Neural cell (in vitro differentiated cells): ENCODE data around the gene OR6C68. TPM values are rescaled to one million over a fixed set of nuclear protein-coding genes. Genes with fewer than 3 reads are reported as not detected.

Experiments
- H2AFZ ChIP-seq: fragments of 200-600, 300-800 bp; sonication (generic), shearing (Covaris generic); 2 replicates; pipeline ENCODE4 v1.6.0; 2014; ENCODE audit warnings: low read depth, mild to moderate bottlenecking, antibody characterized with exemption, low read length, moderate library complexity
- H3F3A ChIP-seq: fragments of 200-600 bp; shearing (Covaris generic); 2 replicates; pipeline ENCODE4 v1.6.1; 2016; ENCODE audit warnings: mild to moderate bottlenecking, moderate library complexity, mixed read lengths, antibody characterized with exemption, low read length; ENCODE audit not compliant: insufficient read depth, poor library complexity, severe bottlenecking
- H3K27ac ChIP-seq: fragments of 200-600, 300-800 bp; sonication (generic), shearing (Covaris generic); 2 replicates; pipeline ENCODE4 v1.5.1; 2014; ENCODE audit warnings: mild to moderate bottlenecking, low read length, moderate library complexity
- H3K27me3 ChIP-seq: fragments of 300-800, 200-600 bp; sonication (generic), shearing (Covaris generic); 2 replicates; pipeline ENCODE4 v1.6.0; 2014; ENCODE audit warnings: mild to moderate bottlenecking, low read depth, low read length, moderate library complexity; ENCODE audit not compliant: insufficient read depth
- H3K36me3 ChIP-seq: fragments of 300-800, 200-600 bp; sonication (generic), shearing (Covaris generic); 2 replicates; pipeline ENCODE4 v1.5.1; 2014; ENCODE audit warnings: mild to moderate bottlenecking, antibody characterized with exemption, low read length, moderate library complexity; ENCODE audit not compliant: insufficient read depth
- H3K4me2 ChIP-seq: fragments of 300-800, 200-600 bp; sonication (generic), shearing (Covaris generic); 2 replicates; pipeline ENCODE4 v1.6.0; 2014; ENCODE audit warnings: mild to moderate bottlenecking, low read length
- H3K4me3 ChIP-seq: fragments of 300-800, 200-600 bp; sonication (generic), shearing (Covaris generic); 2 replicates; pipeline ENCODE4 v1.5.1; 2014; ENCODE audit warnings: mild to moderate bottlenecking, low read length, moderate library complexity
- H3K79me2 ChIP-seq: fragments of 200-600 bp; shearing (Covaris generic); replicated peaks from 2 replicates; pipeline ENCODE4 v1.6.0; 2014; ENCODE audit warnings: mild to moderate bottlenecking, low read length, moderate library complexity; ENCODE audit not compliant: insufficient read depth
- H3K9ac ChIP-seq: fragments of 300-800, 200-600 bp; sonication (generic), shearing (Covaris generic); 2 replicates; pipeline ENCODE4 v1.6.1; 2016; ENCODE audit warnings: mild to moderate bottlenecking, low read length, mixed read lengths
- H3K9me2 ChIP-seq: fragments of 200-600 bp; shearing (Covaris generic); 2 replicates; pipeline ENCODE4 v1.6.1; 2016; ENCODE audit warnings: mild to moderate bottlenecking, low read length, mixed read lengths; ENCODE audit not compliant: insufficient read depth
- H3K9me3 ChIP-seq: fragments of 200-600, 300-800 bp; sonication (generic), shearing (Covaris generic); 2 replicates; pipeline ENCODE4 v1.6.1; 2016; ENCODE audit warnings: mild to moderate bottlenecking, mixed run types, low read length, moderate library complexity, mixed read lengths
- H4K20me1 ChIP-seq: fragments of 200-600 bp; shearing (Covaris generic); 2 replicates; pipeline ENCODE4 v1.6.1; 2016; ENCODE audit warnings: mild to moderate bottlenecking, mixed run types; ENCODE audit not compliant: insufficient read depth
- EP300 ChIP-seq: fragments of 450-650 bp; conservative IDR thresholded peaks from 2 replicates; pipeline ENCODE4 v1.6.1; 2014; ENCODE audit warnings: antibody characterized with exemption, mild to moderate bottlenecking, moderate library complexity; ENCODE audit not compliant: poor library complexity, severe bottlenecking
- EZH2 ChIP-seq: fragments of 200-600, 300-800 bp; shearing (Covaris generic), sonication (generic); IDR thresholded peaks from 2 replicates; pipeline ENCODE4 v1.6.1; 2014; ENCODE audit warnings: antibody characterized with exemption, low read length, borderline replicate concordance, mild to moderate bottlenecking; ENCODE audit not compliant: insufficient read depth, poor library complexity, severe bottlenecking
- MXI1 ChIP-seq: fragments of 450-650 bp; conservative IDR thresholded peaks from 2 replicates; pipeline ENCODE4 v1.6.1; 2014; ENCODE audit warnings: antibody characterized with exemption, mild to moderate bottlenecking; ENCODE audit not compliant: poor library complexity, severe bottlenecking
- POLR2AphosphoS5 ChIP-seq: IDR thresholded peaks from 2 replicates; pipeline ENCODE4 v1.6.1; 2012
- RAD21 ChIP-seq: fragments of 450-650 bp; conservative IDR thresholded peaks from 2 replicates; pipeline ENCODE4 v1.6.1; 2014; ENCODE audit warnings: antibody characterized with exemption, mild to moderate bottlenecking, moderate library complexity
- SMC3 ChIP-seq: fragments of 450-650 bp; conservative IDR thresholded peaks from 2 replicates; pipeline ENCODE4 v1.6.1; 2014; ENCODE audit warnings: antibody characterized with exemption, mild to moderate bottlenecking, moderate library complexity; ENCODE audit not compliant: poor library complexity
- TAF1 ChIP-seq: IDR thresholded peaks from 2 replicates; pipeline ENCODE4 v1.6.1; 2012; ENCODE audit warnings: low read depth
- polyA minus RNA-seq: library from RNA; depleted of rRNA, polyadenylated mRNA; stranded (reverse); fragments of >200 nt; gene quantifications from 2 replicates; pipeline ENCODE4 v1.2.3, GENCODE V29; 2014
- polyA plus RNA-seq: library from polyadenylated mRNA; depleted of rRNA; stranded (reverse); fragments of >200 nt; gene quantifications from 2 replicates; pipeline ENCODE4 v1.2.3, GENCODE V29; 2014
- TF ChIP-seq, protein P1 (sequence below): IDR thresholded peaks from 2 replicates; pipeline ENCODE4 v1.6.1; 2012; ENCODE audit warnings: borderline replicate concordance
- TF ChIP-seq, protein P2 (sequence below): fragments of 450-650 bp; IDR thresholded peaks from 2 replicates; pipeline ENCODE4 v1.5.1; 2014; ENCODE audit warnings: antibody characterized with exemption, mild to moderate bottlenecking, moderate library complexity; ENCODE audit not compliant: poor library complexity, severe bottlenecking

The OR6C68 gene
- polyA plus RNA-seq (not detected in 2 replicates), polyA minus RNA-seq (not detected in 2 replicates)

DNA sequence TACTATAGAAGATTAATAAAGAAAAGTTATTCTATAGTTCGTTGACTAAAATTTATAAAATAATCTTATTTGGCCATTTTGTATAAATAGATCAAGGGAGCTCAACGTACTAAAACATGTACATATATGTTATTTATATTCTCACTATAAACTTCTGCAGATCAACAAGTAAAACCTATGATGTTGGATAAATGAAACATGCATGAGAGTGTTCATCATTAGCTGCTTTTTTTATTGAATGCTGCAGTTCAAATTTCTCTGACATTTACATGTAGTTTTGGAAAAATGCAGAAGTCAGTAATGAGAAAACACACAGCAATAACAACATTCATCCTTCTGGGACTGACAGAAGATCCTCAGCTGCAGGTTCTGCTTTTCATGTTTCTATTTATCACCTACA, at the start of gene OR6C68:
OR6C68 (plus strand) TSS at position 301 of the 400 bp plus-strand sequence; CDS start at position 301, 0 bp downstream.
- TF ChIP-seq SMC3 (no peak), MXI1 (no peak), POLR2AphosphoS5 (no peak), EP300 (no peak), TAF1 (no peak), RAD21 (no peak), EZH2 (no peak)
- TF ChIP-seq, protein P1, sequence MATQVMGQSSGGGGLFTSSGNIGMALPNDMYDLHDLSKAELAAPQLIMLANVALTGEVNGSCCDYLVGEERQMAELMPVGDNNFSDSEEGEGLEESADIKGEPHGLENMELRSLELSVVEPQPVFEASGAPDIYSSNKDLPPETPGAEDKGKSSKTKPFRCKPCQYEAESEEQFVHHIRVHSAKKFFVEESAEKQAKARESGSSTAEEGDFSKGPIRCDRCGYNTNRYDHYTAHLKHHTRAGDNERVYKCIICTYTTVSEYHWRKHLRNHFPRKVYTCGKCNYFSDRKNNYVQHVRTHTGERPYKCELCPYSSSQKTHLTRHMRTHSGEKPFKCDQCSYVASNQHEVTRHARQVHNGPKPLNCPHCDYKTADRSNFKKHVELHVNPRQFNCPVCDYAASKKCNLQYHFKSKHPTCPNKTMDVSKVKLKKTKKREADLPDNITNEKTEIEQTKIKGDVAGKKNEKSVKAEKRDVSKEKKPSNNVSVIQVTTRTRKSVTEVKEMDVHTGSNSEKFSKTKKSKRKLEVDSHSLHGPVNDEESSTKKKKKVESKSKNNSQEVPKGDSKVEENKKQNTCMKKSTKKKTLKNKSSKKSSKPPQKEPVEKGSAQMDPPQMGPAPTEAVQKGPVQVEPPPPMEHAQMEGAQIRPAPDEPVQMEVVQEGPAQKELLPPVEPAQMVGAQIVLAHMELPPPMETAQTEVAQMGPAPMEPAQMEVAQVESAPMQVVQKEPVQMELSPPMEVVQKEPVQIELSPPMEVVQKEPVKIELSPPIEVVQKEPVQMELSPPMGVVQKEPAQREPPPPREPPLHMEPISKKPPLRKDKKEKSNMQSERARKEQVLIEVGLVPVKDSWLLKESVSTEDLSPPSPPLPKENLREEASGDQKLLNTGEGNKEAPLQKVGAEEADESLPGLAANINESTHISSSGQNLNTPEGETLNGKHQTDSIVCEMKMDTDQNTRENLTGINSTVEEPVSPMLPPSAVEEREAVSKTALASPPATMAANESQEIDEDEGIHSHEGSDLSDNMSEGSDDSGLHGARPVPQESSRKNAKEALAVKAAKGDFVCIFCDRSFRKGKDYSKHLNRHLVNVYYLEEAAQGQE = no peak
- TF ChIP-seq, protein P2, sequence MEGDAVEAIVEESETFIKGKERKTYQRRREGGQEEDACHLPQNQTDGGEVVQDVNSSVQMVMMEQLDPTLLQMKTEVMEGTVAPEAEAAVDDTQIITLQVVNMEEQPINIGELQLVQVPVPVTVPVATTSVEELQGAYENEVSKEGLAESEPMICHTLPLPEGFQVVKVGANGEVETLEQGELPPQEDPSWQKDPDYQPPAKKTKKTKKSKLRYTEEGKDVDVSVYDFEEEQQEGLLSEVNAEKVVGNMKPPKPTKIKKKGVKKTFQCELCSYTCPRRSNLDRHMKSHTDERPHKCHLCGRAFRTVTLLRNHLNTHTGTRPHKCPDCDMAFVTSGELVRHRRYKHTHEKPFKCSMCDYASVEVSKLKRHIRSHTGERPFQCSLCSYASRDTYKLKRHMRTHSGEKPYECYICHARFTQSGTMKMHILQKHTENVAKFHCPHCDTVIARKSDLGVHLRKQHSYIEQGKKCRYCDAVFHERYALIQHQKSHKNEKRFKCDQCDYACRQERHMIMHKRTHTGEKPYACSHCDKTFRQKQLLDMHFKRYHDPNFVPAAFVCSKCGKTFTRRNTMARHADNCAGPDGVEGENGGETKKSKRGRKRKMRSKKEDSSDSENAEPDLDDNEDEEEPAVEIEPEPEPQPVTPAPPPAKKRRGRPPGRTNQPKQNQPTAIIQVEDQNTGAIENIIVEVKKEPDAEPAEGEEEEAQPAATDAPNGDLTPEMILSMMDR = no peak
- Histone ChIP-seq H3K27me3 (no peaks in the 10 kb centered on the region), H3K4me3 (no peak within 1 kb of the TSS)

DNA sequence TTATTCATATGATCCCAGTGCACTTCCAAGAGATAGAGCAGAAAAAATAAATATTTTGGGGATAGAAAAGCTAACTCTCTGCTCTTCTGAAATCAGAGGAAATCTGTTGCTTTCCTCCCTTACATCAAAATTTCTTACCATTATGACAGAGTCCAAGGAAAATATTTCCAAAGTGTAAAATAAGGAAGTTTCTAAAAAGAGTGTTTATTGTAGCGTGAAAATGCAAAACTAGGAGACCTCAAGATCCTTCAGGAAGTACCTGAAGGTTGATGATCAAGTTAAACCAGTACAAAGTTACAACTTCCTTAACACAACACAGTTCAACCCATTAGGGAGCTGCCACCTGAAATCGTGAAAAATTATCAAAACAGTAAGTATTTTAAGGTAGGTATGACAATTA, 48.4 kb upstream of the OR6C68 start, which contains the start of gene OR6C2:
OR6C2 (plus strand) TSS at position 301 of the 400 bp plus-strand sequence. CDS start 8,138 bp downstream, outside the sequence.
- no peak within 1 kb of the TSS for H3K4me3 ChIP-seq
- no peaks in the 10 kb centered on the region for H4K20me1 ChIP-seq
- no peaks in the 10 kb centered on the region for H3K79me2 ChIP-seq
- H3F3A ChIP-seq = no peaks in the 10 kb centered on the region
- H3K9me2 ChIP-seq = no peaks in the 10 kb centered on the region
- no peaks in the 10 kb centered on the region for H3K27me3 ChIP-seq
- H3K27ac ChIP-seq = no peak within 1 kb of the TSS
- H3K4me2 ChIP-seq = no peak within 1 kb of the TSS
- H2AFZ ChIP-seq = no peak within 1 kb of the TSS
- no peaks in the 10 kb centered on the region for H3K9me3 ChIP-seq
- no peak within 1 kb of the TSS for H3K9ac ChIP-seq
- TF ChIP-seq MXI1 = no peak
- TF ChIP-seq POLR2AphosphoS5 = no peak
- TF ChIP-seq EZH2 = no peak
- TF ChIP-seq, protein P2 = no peak
- TF ChIP-seq TAF1 = no peak
- TF ChIP-seq, protein P1 = no peak
- no peak for TF ChIP-seq RAD21
- TF ChIP-seq SMC3 = no peak
- TF ChIP-seq EP300 = no peak
- no peaks in the 10 kb centered on the region for H3K36me3 ChIP-seq

More for the DNA sequence above, at the start of gene OR6C68:
- no peaks in the 10 kb centered on the region for H3K9me2 ChIP-seq
- no peaks in the 10 kb centered on the region for H3K36me3 ChIP-seq
- H3K9ac ChIP-seq = no peak within 1 kb of the TSS
- no peaks in the 10 kb centered on the region for H3K9me3 ChIP-seq
- no peak within 1 kb of the TSS for H3K27ac ChIP-seq
- no peaks in the 10 kb centered on the region for H4K20me1 ChIP-seq
- H3F3A ChIP-seq = no peaks in the 10 kb centered on the region
- no peaks in the 10 kb centered on the region for H3K79me2 ChIP-seq
- H3K4me2 ChIP-seq = no peak within 1 kb of the TSS
- H2AFZ ChIP-seq = no peak within 1 kb of the TSS
